ENCODE results near the gene ZNF649.
"Not testable (repeated sequence)": the region's sequence is repeated elsewhere in the genome, so short reads cannot be mapped to it uniquely, and the experiment has no call there.

ZNF649 gene

GRCh38 chr19:51904331-51905165 lies at the start of gene ZNF649:
Gene ZNF649, minus strand, starts transcription at chr19:51905017. Its CDS starts 4,910 bp downstream, at chr19:51900107.
- DNase-seq = peak; percentile 2 to 81 (median 68)

- peak in 10 of 14 donors; percentile 1 to 26 (median 5) for DNase-seq
Measured at GRCh38 chr19:51948975-51949374, 44.2 kb upstream of the ZNF649 start.

- DNase-seq = no peak
Measured at GRCh38 chr19:51946602-51947001, 41.8 kb upstream of the ZNF649 start.

GRCh38 chr19:51944798-51945552 lies 40.2 kb upstream of the ZNF649 start:
- DNase-seq = no peak

GRCh38 chr19:51938936-51939335 lies 34.1 kb upstream of the ZNF649 start:
- no peak for DNase-seq

- no peak for DNase-seq
Measured at GRCh38 chr19:51931921-51932320, 27.1 kb upstream of the ZNF649 start.

- DNase-seq = no peak
Measured at GRCh38 chr19:51927859-51928258, 23.0 kb upstream of the ZNF649 start.

- DNase-seq = peak; percentile 39 to 98 (median 94)
Measured at GRCh38 chr19:51926784-51927741, 22.2 kb upstream of the ZNF649 start, which contains the start of gene ZNF613. Gene ZNF613, plus strand, starts transcription at chr19:51927472. Its CDS starts 8,749 bp downstream, at chr19:51936221.

GRCh38 chr19:51926426-51926783 lies 21.6 kb upstream of the ZNF649 start:
- no peak for DNase-seq

- no peak for DNase-seq
Measured at GRCh38 chr19:51921949-51922348, 17.1 kb upstream of the ZNF649 start.

- DNase-seq = no peak
Measured at GRCh38 chr19:51919606-51920005, 14.8 kb upstream of the ZNF649 start.

- no peak for DNase-seq
Measured at GRCh38 chr19:51916167-51916566, 11.3 kb upstream of the ZNF649 start.

- no peak for DNase-seq
Measured at GRCh38 chr19:51915324-51915867, 10.6 kb upstream of the ZNF649 start.

- DNase-seq = not testable (repeated sequence)
Measured at GRCh38 chr19:51907981-51908380, 3.2 kb upstream of the ZNF649 start.

- DNase-seq = not testable (repeated sequence)
Measured at GRCh38 chr19:51906108-51906507, 1.3 kb upstream of the ZNF649 start.

- DNase-seq = not testable (repeated sequence)
Measured at GRCh38 chr19:51905639-51906038, 822 bp upstream of the ZNF649 start.

GRCh38 chr19:51905206-51905605 lies 389 bp upstream of the ZNF649 start:
- DNase-seq = no peak

- peak in 7 of 14 donors; percentile 2 to 36 (median 6) for DNase-seq
Measured at GRCh38 chr19:51903192-51903591, 1.6 kb downstream of the ZNF649 start.

GRCh38 chr19:51901860-51902259 lies 3.0 kb downstream of the ZNF649 start:
- no peak for DNase-seq

- DNase-seq = no peak
Measured at GRCh38 chr19:51891193-51891747, 13.5 kb downstream of the ZNF649 start.

GRCh38 chr19:51889934-51890333 lies 14.9 kb downstream of the ZNF649 start:
- no peak for DNase-seq

Data from C1 segment of cervical spinal cord (tissue), 14 donors.